Fibroblast of lung (primary cell): Measurements from ENCODE around the gene CARD19. TPM values are rescaled to one million over a fixed set of nuclear protein-coding genes. Genes with fewer than 3 reads are reported as not detected.

ENCODE experiments used
- DNase-seq, 2 donors: peaks; one replicate each; pipeline versions ENCODE4 v3.0.0 to v3.0.0-alpha.2; 2010; ENCODE audit warnings: low read depth in 2 of 2
- H2AFZ ChIP-seq: 2 replicates; pipeline ENCODE4 v1.5.1; 2012; ENCODE audit warnings: low read length, control low read depth, inconsistent platforms
- H3K27ac ChIP-seq: 2 replicates; pipeline ENCODE4 v1.5.1; 2011; ENCODE audit warnings: low read length, control low read depth; ENCODE audit not compliant: insufficient read depth
- H3K27me3 ChIP-seq: 2 replicates; pipeline ENCODE4 v1.5.1; 2011; ENCODE audit warnings: mild to moderate bottlenecking, low read length; ENCODE audit not compliant: control insufficient read depth, insufficient read depth
- H3K36me3 ChIP-seq: 2 replicates; pipeline ENCODE4 v1.5.1; 2011; ENCODE audit warnings: low read length; ENCODE audit not compliant: control insufficient read depth, insufficient read depth
- H3K4me1 ChIP-seq: 2 replicates; pipeline ENCODE4 v1.5.1; 2011; ENCODE audit warnings: low read length; ENCODE audit not compliant: control insufficient read depth, insufficient read depth; ENCODE audit errors: extremely low read depth
- H3K4me2 ChIP-seq: 2 replicates; pipeline ENCODE4 v1.5.1; 2011; ENCODE audit warnings: low read length, control low read depth; ENCODE audit not compliant: insufficient read depth; ENCODE audit errors: extremely low read depth
- H3K4me3 ChIP-seq, 4 experiments: fragments of 200-600 bp in 1 of 4; sonication (generic) in 1 of 4; replicated peaks in 1 of 4; 2 replicates each; pipeline ENCODE4 v1.5.1; 2011 to 2016; ENCODE audit warnings: low read length in 4 of 4, low read depth in 3 of 4, mild to moderate bottlenecking in 3 of 4, control low read depth in 2 of 4, inconsistent platforms in 1 of 4, mixed read lengths in 1 of 4; ENCODE audit not compliant: insufficient read depth in 1 of 4; ENCODE audit errors: control extremely low read depth in 1 of 4
- H3K79me2 ChIP-seq: 2 replicates; pipeline ENCODE4 v1.5.1; 2012; ENCODE audit warnings: mild to moderate bottlenecking, low read length, inconsistent platforms; ENCODE audit not compliant: control insufficient read depth, insufficient read depth
- H3K9ac ChIP-seq: 2 replicates; pipeline ENCODE4 v1.5.1; 2011; ENCODE audit warnings: mild to moderate bottlenecking, low read length, control low read depth; ENCODE audit not compliant: insufficient read depth
- H3K9me3 ChIP-seq: 2 replicates; pipeline ENCODE4 v1.5.1; 2012; ENCODE audit warnings: low read depth, low read length; ENCODE audit not compliant: control insufficient read depth, insufficient read depth
- H4K20me1 ChIP-seq: 2 replicates; pipeline ENCODE4 v1.5.1; 2011; ENCODE audit warnings: low read length; ENCODE audit not compliant: control insufficient read depth, insufficient read depth; ENCODE audit errors: extremely low read depth
- CTCF ChIP-seq, 2 donors: IDR thresholded peaks in 1 of 2; conservative IDR thresholded peaks in 1 of 2; 1 replicate in 1 of 2; 2 replicates in 1 of 2; pipeline ENCODE4 v1.5.1; 2011 to 2012; ENCODE audit warnings: low read length in 2 of 2, control low read depth in 1 of 2, inconsistent platforms in 1 of 2, low read depth in 1 of 2, mild to moderate bottlenecking in 1 of 2
- EZH2 ChIP-seq: IDR thresholded peaks from 2 replicates; pipeline ENCODE4 v1.5.1; 2012; ENCODE audit warnings: low read length, control low read depth, mild to moderate bottlenecking; ENCODE audit errors: missing control alignments
- polyA plus RNA-seq, 2 donors: library from polyadenylated mRNA; depleted of rRNA in 1 of 2; stranded (reverse) in 1 of 2; unstranded in 1 of 2; fragments of >200 nt; gene quantifications; 2 replicates each; pipeline ENCODE4 v1.2.1, GENCODE V29; 2011 to 2012; ENCODE audit warnings: missing spikeins in 1 of 2
- total RNA-seq: library from RNA; depleted of rRNA; stranded (reverse); fragments of >200 nt; gene quantifications from 2 replicates; pipeline ENCODE4 v1.2.1, GENCODE V29; 2014

CARD19 gene
- total and polyA plus RNA-seq, 2 donors (not counting 1 experiment from before 2014, with no cell fraction given): 30.2 to 91.0 TPM

- DNase-seq: no peak
- no peak for TF ChIP-seq EZH2
- no peak for TF ChIP-seq CTCF (conservative IDR thresholded peaks at IDR 0.05 in 1 of 2, IDR thresholded peaks at IDR 0.05 in 1 of 2; ENCODE audit: low read depth in 1 of 2, low read length in 2 of 2)
- no peaks in the 10 kb centered on the region for H3K79me2 ChIP-seq
- no peak overlapping the region for H3K9ac ChIP-seq
- H3K9me3 ChIP-seq: no peaks in the 10 kb centered on the region
- peaks cover 4% of the 10 kb centered on the region for H3K4me1 ChIP-seq
- no peaks in the 10 kb centered on the region for H3K27me3 ChIP-seq
- no peaks in the 10 kb centered on the region for H4K20me1 ChIP-seq
- no peak overlapping the region for H3K4me3 ChIP-seq
- H3K4me2 ChIP-seq: no peak overlapping the region
- no peak overlapping the region for H3K27ac ChIP-seq
- no peak overlapping the region for H2AFZ ChIP-seq
- H3K36me3 ChIP-seq: peaks cover 21% of the 10 kb centered on the region
These were observed 18.4 kb downstream of the CARD19 start for GRCh38 chr9:93114169-93114983.

- Histone ChIP-seq H2AFZ (no peak overlapping the region), H3K27me3 (no peaks in the 10 kb centered on the region), H3K9me3 (no peaks in the 10 kb centered on the region), H3K27ac (no peak overlapping the region), H3K4me2 (no peak overlapping the region), H3K79me2 (no peaks in the 10 kb centered on the region), H3K4me3 (no peak overlapping the region), H3K9ac (no peak overlapping the region), H3K4me1 (peaks cover 6% of the 10 kb centered on the region), H3K36me3 (peaks cover 19% of the 10 kb centered on the region), H4K20me1 (no peaks in the 10 kb centered on the region)
- no peak for DNase-seq
- TF ChIP-seq EZH2 (no peak), CTCF (conservative IDR thresholded peaks at IDR 0.05 in 1 of 2, IDR thresholded peaks at IDR 0.05 in 1 of 2; ENCODE audit: low read depth in 1 of 2, low read length in 2 of 2) (no peak)
These were observed 18.9 kb downstream of the CARD19 start for GRCh38 chr9:93114984-93115335.

GRCh38 chr9:93115486-93116071 is 19.6 kb downstream of the CARD19 start:
- H3K36me3 ChIP-seq: peaks cover 15% of the 10 kb centered on the region

More at GRCh38 chr9:93115486-93116071, 19.6 kb downstream of the CARD19 start:
- no peaks in the 10 kb centered on the region for H3K9me3 ChIP-seq
- H3K4me2 ChIP-seq: no peak overlapping the region
- H3K79me2 ChIP-seq: no peaks in the 10 kb centered on the region
- H3K27ac ChIP-seq: no peak overlapping the region
- H3K9ac ChIP-seq: no peak overlapping the region
- peaks cover 8% of the 10 kb centered on the region for H3K4me1 ChIP-seq
- no peak overlapping the region for H2AFZ ChIP-seq
- no peaks in the 10 kb centered on the region for H3K27me3 ChIP-seq
- DNase-seq: no peak
- TF ChIP-seq CTCF (conservative IDR thresholded peaks at IDR 0.05 in 1 of 2, IDR thresholded peaks at IDR 0.05 in 1 of 2; ENCODE audit: low read depth in 1 of 2, low read length in 2 of 2): no peak
- no peak for TF ChIP-seq EZH2
- H4K20me1 ChIP-seq: no peaks in the 10 kb centered on the region
- H3K4me3 ChIP-seq: no peak overlapping the region
